Fibroblast of gingiva (primary cell): ENCODE results near the gene SPRYD4.
A peak's percentile ranks its signal among the peaks of the same experiment; 100 is the strongest.
"Not testable (repeated sequence)": the region's sequence is repeated elsewhere in the genome, so short reads cannot be mapped to it uniquely, and the experiment has no call there.

Experiments
- DNase-seq: peaks from one replicate; pipeline ENCODE4 v3.0.0-alpha.2; 2011; ENCODE audit warnings: low read depth

SPRYD4 gene

GRCh38 chr12:56468216-56469006, at the start of gene SPRYD4:
Gene SPRYD4, plus strand, starts transcription at chr12:56468578. Its CDS starts 14 bp downstream, at chr12:56468592.
- peak; percentile 90 for DNase-seq

- DNase-seq, result no peak
These were observed 48.0 kb upstream of the SPRYD4 start for GRCh38 chr12:56420411-56420810.

- no peak for DNase-seq
These were observed 43.2 kb upstream of the SPRYD4 start for GRCh38 chr12:56425193-56425592.

DNA sequence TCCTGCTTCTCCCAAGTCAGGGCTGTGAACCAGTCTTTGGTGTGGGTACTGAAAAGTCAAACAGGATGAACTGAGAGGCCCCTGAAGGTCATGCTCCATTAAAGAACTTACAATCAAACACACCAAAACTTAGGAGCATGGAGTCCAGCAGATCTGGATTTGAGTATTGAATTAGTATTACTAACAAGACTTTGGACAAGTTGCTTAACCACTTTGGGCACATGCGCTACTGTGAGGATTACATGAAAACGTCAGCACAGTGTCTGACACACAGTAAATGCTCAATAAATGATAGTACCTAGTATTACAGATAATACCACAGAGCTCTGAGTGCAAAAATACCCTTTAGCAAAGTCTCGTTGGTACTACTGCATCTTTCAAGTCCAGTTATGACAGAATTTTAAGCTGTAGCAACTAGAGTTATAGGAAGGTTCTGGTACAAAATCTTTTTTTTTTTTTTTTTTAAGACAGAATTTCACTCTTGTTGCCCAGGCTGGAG, 42.4 kb upstream of the SPRYD4 start:
- DNase-seq, result no peak

GRCh38 chr12:56431288-56431687, 37.1 kb upstream of the SPRYD4 start:
- DNase-seq, result no peak

- peak; percentile 36 for DNase-seq
These were observed 36.5 kb upstream of the SPRYD4 start for GRCh38 chr12:56431850-56432249.

GRCh38 chr12:56434828-56435227, 33.5 kb upstream of the SPRYD4 start:
- DNase-seq, result no peak

- no peak for DNase-seq
These were observed 30.8 kb upstream of the SPRYD4 start for GRCh38 chr12:56437430-56438176.

- not testable (repeated sequence) for DNase-seq
These were observed 25.2 kb upstream of the SPRYD4 start for GRCh38 chr12:56443208-56443607.

GRCh38 chr12:56448860-56449621, 19.3 kb upstream of the SPRYD4 start, which contains the start of gene TIMELESS:
Gene TIMELESS, minus strand, starts transcription at chr12:56449426. Its CDS starts 15,256 bp downstream, at chr12:56434170.
- DNase-seq, result peak; percentile 82

DNA sequence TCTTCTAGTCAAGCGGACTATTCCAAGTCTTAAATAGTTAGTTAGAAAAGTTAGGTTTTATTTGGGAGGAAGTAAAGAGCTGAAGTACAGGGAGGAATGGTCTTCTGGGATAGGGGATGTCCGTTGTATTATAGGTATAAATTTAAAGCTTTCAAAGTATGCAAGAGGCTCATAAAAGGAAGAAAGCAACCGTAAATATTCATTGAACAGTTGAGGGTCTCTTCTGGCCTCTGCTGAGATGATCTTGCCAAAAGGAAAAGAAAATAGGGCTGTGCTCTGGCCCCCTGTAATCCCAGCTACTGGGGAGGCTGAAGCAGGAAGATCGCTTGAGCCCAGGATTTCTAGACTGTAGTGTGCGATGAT, 18.8 kb upstream of the SPRYD4 start:
- no peak for DNase-seq

GRCh38 chr12:56450241-56450640, 18.1 kb upstream of the SPRYD4 start:
- no peak for DNase-seq

- no peak for DNase-seq
These were observed 17.2 kb upstream of the SPRYD4 start for GRCh38 chr12:56451147-56451546.

DNA sequence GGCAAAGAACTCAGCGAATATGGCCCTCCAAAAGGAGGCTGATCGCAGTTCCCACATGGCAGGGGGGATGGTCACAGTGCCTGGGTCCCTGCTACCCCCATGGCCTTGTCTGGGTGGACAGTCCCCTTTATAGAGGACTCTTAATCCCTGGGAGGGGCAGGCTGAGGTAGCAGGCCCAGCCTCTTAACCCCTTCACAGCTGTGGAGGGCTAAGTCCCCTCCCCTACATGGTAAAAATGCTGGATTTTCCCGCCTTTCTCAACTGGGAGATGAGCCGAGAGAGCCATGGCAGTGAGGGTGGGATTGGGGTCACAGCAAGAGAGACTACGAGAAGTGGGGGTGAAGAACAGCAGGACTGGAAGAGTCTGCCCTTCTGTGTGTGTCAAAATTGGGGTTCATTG, 13.8 kb upstream of the SPRYD4 start, which contains the start of gene MIP:
MIP (minus strand) TSS at position 101 of the 400 bp plus-strand sequence; CDS start at position 57, 44 bp downstream.
- no peak for DNase-seq

DNA sequence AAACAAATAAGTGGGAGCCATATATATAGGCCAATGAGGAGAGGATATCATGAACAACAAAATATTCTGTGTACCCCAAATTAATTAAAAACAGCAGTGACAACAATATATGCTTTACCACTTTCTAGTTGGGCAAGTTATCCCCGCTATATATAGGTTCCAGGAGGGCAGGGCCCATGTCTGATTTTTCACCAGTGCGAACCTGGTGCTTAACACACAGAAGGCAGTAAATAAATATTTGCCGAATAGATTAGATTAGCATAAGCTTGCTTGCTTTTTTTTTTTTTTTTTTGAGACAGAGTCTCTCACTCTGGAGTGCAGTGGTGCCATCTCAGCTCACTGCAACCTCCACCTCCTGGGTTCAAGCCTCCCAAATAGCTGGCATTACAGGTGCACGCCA, 10.6 kb upstream of the SPRYD4 start:
- DNase-seq, result no peak

DNA sequence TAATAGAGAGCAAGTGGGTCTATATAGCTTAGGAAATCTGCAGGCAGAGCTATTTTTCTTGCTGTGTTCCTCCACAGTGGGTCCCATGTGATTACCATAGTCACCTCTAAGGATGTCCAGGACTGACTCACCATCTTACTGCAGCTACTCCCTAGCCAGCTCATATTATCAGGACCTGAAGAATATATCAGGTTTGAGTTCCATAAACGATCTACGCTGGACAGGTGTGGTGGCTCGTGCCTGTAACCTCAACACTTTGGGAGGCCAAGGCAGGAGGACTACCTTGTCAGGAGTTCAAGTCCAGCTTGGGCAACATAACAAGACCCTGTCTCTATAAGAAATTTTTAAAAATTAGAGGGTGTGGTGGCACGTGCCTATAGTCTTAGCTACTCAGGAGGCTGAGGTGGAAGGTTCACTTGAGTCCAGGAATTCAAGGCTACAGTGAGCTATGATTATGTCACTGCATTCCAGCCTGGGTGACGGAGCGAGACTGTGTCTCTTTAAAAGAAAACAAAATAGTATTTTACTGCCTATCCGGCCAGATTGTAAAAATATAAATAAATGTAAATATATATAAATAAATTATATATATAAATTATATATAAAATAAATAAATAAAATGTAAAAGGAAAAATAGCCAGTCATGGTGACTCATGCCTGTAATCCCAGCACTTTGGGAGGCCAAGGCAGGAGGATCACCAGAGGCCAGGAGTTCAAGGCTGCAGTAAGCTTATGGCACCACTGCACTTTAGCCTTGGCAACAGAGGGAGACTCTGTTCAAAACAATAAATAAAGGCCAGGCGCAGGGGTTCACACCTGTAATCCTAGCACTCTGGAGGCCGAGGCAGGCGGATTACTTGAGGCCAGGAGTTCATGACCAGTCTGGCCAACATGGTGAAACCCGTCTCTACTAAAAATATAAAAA, 6.9 kb upstream of the SPRYD4 start:
- no peak for DNase-seq

DNA sequence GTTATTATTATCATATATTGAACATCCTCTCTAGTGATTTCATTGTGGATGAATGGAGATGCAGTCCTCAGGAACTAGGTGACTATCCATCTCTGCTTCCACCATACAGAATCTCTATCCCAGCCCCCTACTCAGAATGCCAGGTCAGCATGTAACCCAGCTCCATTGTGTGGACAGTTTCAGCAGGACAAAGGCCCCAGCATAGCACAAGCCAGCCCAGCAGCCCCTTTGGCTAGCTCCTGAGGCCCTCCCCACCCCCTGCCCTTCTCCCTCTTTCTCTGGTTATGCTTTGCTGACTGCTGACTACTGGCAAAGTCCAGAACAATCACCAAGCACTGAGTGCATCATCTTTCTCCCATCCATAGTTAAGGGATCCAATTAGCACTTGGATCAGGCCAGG, 5.8 kb upstream of the SPRYD4 start:
- DNase-seq, result no peak

- no peak for DNase-seq
These were observed 891 bp downstream of the SPRYD4 start for GRCh38 chr12:56469007-56469930.

DNA sequence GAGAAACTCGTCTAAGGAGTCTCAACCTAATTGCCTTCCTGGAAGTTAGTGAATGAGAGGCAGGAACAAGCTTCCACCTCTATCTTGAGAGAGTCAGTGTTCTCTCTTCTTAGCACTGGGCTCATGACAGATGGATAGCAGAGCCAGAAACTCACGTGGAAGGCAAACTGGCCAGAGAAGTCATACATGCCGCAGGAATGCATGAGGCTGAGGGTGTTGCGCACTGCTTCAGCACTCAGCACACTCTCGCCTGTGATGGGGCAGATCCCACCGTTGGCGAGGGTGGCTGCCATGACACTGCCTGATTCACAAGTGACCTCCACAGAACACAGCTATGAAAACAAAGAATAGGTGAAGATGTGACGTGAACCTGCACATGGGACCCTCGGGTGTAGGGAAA, 6.0 kb downstream of the SPRYD4 start:
- no peak for DNase-seq

DNA sequence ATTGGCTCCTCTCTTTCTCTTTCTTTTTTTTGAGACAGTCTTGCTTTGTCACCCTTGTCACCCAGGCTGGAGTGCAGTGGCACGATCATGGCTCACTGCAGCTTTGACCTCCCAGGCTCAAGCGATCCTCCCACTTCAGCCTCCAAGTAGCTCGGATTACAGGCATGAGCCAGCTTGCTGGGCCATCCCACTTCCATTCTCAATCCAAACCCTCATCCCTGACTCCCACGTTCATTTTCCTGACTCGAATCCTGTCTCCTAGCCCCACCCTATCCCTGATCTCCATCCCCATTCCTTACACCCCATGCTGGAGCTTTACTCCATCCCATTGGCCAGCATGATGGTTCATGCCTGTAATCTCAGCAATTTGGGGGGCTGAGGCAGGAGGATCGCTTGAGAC, 7.8 kb downstream of the SPRYD4 start:
- no peak for DNase-seq
